K562 (cell line): ENCODE results near the gene DPYSL4. TPM values are rescaled to one million over a fixed set of nuclear protein-coding genes. Genes with fewer than 3 reads are reported as not detected.

Experiments used
- GTF2F1 ChIP-seq: IDR thresholded peaks from 2 replicates; pipeline ENCODE4 v1.6.1; 2011; ENCODE audit warnings: low read depth, low read length, improper control_type of control experiment
- NFXL1 ChIP-seq: fragments of 450-650 bp; formaldehyde crosslinking; IDR thresholded peaks from 2 replicates; pipeline ENCODE4 v1.4.0; 2021; ENCODE audit warnings: mild to moderate bottlenecking
- ZBTB40 ChIP-seq, 2 experiments: fragments of 450-650 bp in 1 of 2; sonication (generic) in 1 of 2; formaldehyde crosslinking in 1 of 2; IDR thresholded peaks; 2 replicates each; pipeline versions ENCODE4 v1.7.1 to v1.9.0; 2016 to 2022; ENCODE audit warnings: inconsistent platforms in 1 of 2, mild to moderate bottlenecking in 1 of 2, missing genetic modification reagents in 1 of 2
- ZNF253 ChIP-seq: fragments of 250-450 bp; sonication (Bioruptor Pico); conservative IDR thresholded peaks from 2 replicates; pipeline ENCODE4 v1.6.1; 2021; ENCODE audit warnings: mild to moderate bottlenecking
- polyA plus RNA-seq, 8 experiments: library from polyadenylated mRNA; depleted of rRNA in 4 of 8; stranded (reverse) in 5 of 8; unstranded in 3 of 8; fragments of >200 nt; fragmentation: Nextera tagmentation in 2 of 8; fragmentation: Illumina TruSeq in 1 of 8; extraction: Ambion mirVana in 2 of 8; extraction: Trizol in 1 of 8; gene quantifications; 2 replicates each; pipeline versions ENCODE4 v1.2.1 to v1.2.3, GENCODE V29; 2011 to 2014; ENCODE audit warnings: inconsistent platforms in 1 of 8, missing spikeins in 1 of 8
- total RNA-seq, 7 experiments: library from RNA; depleted of rRNA in 6 of 7; stranded (reverse); fragments of >200 nt in 6 of 7; fragmentation: Illumina TruSeq in 2 of 7; extraction: Trizol in 2 of 7; gene quantifications; 2 replicates each; pipeline versions ENCODE4 v1.2.1 to v1.2.3, GENCODE V29; 2011 to 2021; ENCODE audit warnings: low replicate concordance in 1 of 7

DPYSL4 gene
- total and polyA plus RNA-seq, 9 of the 15 experiments (the other 6 are each of a cell fraction or from before 2014, with no cell fraction given): 0.03 TPM; not detected in 8

GRCh38 chr10:132188331-132188730 is 1.6 kb downstream of the DPYSL4 start (continued):
- TF ChIP-seq ZBTB40 (IDR thresholded peaks at IDR 0.05) (no peak), ZBTB40 (CRISPR knock-in tag; IDR thresholded peaks at IDR 0.05) (no peak), GTF2F1 (no peak), NFXL1 (CRISPR knock-in tag) (no peak), ZNF253 (CRISPR knock-in tag) (no peak)
- TF ChIP-seq, all 486 proteins: peak for 0
